ENCODE results near the gene OR52W1.

The OR52W1 gene

DNA sequence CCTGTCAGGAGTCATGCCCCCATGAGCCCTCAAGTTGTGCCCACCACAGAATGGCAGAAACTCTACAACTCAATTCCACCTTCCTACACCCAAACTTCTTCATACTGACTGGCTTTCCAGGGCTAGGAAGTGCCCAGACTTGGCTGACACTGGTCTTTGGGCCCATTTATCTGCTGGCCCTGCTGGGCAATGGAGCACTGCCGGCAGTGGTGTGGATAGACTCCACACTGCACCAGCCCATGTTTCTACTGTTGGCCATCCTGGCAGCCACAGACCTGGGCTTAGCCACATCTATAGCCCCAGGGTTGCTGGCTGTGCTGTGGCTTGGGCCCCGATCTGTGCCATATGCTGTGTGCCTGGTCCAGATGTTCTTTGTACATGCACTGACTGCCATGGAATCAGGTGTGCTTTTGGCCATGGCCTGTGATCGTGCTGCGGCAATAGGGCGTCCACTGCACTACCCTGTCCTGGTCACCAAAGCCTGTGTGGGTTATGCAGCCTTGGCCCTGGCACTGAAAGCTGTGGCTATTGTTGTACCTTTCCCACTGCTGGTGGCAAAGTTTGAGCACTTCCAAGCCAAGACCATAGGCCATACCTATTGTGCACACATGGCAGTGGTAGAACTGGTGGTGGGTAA is at the start of gene OR52W1:
TSS of gene OR52W1 (plus strand) at position 51 of the 637 bp plus-strand sequence. CDS start at position 51, 0 bp downstream.
- ChIA-PET CTCF (no interaction called here), POLR2A (no interaction called here)
- DNase-seq (ENCODE audit: extremely low spot score), result no peak
- TF ChIP-seq BHLHE40 (IDR thresholded peaks at IDR 0.05; ENCODE audit: borderline replicate concordance), result no peak
- no peak for TF ChIP-seq LEF1 (IDR thresholded peaks at IDR 0.05; ENCODE audit: borderline replicate concordance)
- no peak for TF ChIP-seq L3MBTL2 (conservative IDR thresholded peaks at IDR 0.05)
- no peak for TF ChIP-seq FOXA1 (IDR thresholded peaks at IDR 0.05)
- TF ChIP-seq FOXM1 (IDR thresholded peaks at IDR 0.05; ENCODE audit: borderline replicate concordance), result no peak
- TF ChIP-seq HDGF (IDR thresholded peaks at IDR 0.05; ENCODE audit: borderline replicate concordance), result no peak
- no peak for TF ChIP-seq NFRKB (IDR thresholded peaks at IDR 0.05)
- TF ChIP-seq CTBP1 (IDR thresholded peaks at IDR 0.05; ENCODE audit: borderline replicate concordance), result no peak
- no peak for TF ChIP-seq TARDBP (IDR thresholded peaks at IDR 0.05)
- TF ChIP-seq ELF4 (IDR thresholded peaks at IDR 0.05), result no peak
- no peak for TF ChIP-seq ZNF384 (IDR thresholded peaks at IDR 0.05)
- TF ChIP-seq FOXK2 (IDR thresholded peaks at IDR 0.05), result no peak
- TF ChIP-seq, protein P1, sequence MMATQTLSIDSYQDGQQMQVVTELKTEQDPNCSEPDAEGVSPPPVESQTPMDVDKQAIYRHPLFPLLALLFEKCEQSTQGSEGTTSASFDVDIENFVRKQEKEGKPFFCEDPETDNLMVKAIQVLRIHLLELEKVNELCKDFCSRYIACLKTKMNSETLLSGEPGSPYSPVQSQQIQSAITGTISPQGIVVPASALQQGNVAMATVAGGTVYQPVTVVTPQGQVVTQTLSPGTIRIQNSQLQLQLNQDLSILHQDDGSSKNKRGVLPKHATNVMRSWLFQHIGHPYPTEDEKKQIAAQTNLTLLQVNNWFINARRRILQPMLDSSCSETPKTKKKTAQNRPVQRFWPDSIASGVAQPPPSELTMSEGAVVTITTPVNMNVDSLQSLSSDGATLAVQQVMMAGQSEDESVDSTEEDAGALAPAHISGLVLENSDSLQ (IDR thresholded peaks at IDR 0.05), result no peak
- TF ChIP-seq SP1 (IDR thresholded peaks at IDR 0.05), result no peak

DNA sequence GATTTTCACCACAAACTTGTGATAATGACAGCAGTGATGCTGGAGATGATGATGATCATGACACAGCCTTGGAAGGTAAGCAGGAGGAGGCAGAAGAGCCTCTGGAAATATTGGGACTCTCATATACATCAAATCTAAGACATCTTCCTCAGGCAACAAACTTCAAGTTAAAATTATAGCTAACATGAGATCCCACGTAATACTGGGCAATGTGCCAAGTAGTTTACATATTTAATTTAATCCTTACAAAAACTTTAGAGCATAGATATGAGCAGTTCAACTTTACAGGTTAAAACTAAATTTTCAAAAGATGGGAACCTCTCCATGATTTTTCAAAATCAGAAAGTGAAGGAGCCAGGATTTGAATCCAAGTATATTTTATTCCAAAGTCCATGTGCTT is 47.9 kb upstream of the OR52W1 start:
- no peak for DNase-seq (ENCODE audit: extremely low spot score)
- no peak for TF ChIP-seq LEF1 (IDR thresholded peaks at IDR 0.05; ENCODE audit: borderline replicate concordance)
- TF ChIP-seq SUZ12 (IDR thresholded peaks at IDR 0.05), result no peak
- TF ChIP-seq FOXK2 (IDR thresholded peaks at IDR 0.05), result no peak
- TF ChIP-seq SP1 (IDR thresholded peaks at IDR 0.05), result no peak
- POLR2A ChIA-PET, result no interaction called here
- CTCF ChIA-PET, result no interaction called here

DNA sequence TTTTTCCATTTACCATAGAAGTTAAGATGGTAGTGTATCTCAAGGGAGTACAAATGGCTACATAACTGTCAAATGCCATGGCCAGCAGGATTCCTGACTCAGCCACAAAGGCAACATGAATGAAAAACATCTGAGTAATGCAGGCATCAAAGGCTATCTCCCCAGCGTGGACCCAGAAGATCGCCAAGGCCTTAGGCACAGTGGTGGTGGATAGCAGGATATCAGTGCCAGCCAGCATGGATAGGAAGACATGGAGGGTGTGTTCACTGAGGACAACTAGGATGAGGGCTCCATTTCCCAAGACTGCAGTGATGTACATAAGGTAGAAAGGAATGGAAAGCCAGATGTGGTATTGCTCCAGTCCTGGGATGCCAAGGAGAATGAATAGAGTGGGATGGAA is 46.9 kb upstream of the OR52W1 start:
- TF ChIP-seq SUZ12 (IDR thresholded peaks at IDR 0.05) (no peak), ZNF384 (IDR thresholded peaks at IDR 0.05) (no peak), FOXA1 (IDR thresholded peaks at IDR 0.05) (no peak), TARDBP (IDR thresholded peaks at IDR 0.05) (no peak), SP1 (IDR thresholded peaks at IDR 0.05) (no peak), L3MBTL2 (conservative IDR thresholded peaks at IDR 0.05) (no peak), FOXM1 (IDR thresholded peaks at IDR 0.05; ENCODE audit: borderline replicate concordance) (no peak), FOXK2 (IDR thresholded peaks at IDR 0.05) (no peak)
- CTCF ChIA-PET, result no interaction called here
- POLR2A ChIA-PET, result no interaction called here
- no peak for DNase-seq (ENCODE audit: extremely low spot score)

DNA sequence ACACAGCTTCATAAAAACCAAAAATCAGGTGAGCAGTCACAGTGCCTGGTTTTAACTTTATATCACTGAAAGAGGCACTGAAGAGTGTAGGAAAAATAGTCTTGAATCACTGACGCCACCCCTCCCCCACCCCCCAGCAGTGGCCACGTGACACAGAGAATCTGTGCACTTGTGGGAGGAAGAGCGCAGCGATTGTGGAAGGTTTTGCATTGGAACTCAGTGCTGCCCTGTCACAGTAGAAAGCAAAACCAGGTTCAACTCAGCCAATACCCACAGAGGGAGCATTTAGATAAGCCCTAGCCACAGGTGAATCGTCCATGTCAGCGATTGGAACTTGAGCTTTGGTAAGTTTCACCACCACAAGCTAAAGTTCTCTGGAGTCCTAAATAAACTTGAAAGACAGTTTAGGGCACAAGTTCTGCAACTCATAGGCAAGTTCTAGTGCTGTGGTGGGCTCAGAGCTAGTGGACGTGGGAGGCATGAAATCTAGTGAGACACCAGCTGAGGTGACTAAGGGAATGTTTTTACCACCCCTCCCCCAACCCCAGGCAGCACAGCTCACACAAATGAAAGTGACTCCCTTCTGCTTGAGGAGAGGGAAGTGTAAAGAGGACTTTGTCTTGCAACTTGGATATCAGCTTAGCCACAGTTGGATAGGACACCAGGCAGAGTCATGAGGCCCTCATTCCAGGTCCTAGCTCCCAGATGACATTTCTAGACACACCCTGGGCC is 42.2 kb upstream of the OR52W1 start:
- ChIA-PET CTCF (interaction anchor here (0.6 kb wide), 1 partner anchor 109 kb away, joined by 4 read pairs; no protein-coding TSS in a partner anchor), POLR2A (no interaction called here)
- TF ChIP-seq TARDBP (IDR thresholded peaks at IDR 0.05) (no peak), NFRKB (IDR thresholded peaks at IDR 0.05) (no peak), SP1 (IDR thresholded peaks at IDR 0.05) (no peak), CTBP1 (IDR thresholded peaks at IDR 0.05; ENCODE audit: borderline replicate concordance) (no peak), LEF1 (IDR thresholded peaks at IDR 0.05; ENCODE audit: borderline replicate concordance) (no peak), FOXK2 (IDR thresholded peaks at IDR 0.05) (no peak), FOXM1 (IDR thresholded peaks at IDR 0.05; ENCODE audit: borderline replicate concordance) (no peak)
- TF ChIP-seq, protein P1 (IDR thresholded peaks at IDR 0.05), result no peak
- DNase-seq (ENCODE audit: extremely low spot score), result no peak

- DNase-seq (ENCODE audit: extremely low spot score), result no peak
- ChIA-PET CTCF (no interaction called here), POLR2A (no interaction called here)
- TF ChIP-seq NFRKB (IDR thresholded peaks at IDR 0.05), result no peak
- no peak for TF ChIP-seq ZNF384 (IDR thresholded peaks at IDR 0.05)
- no peak for TF ChIP-seq FOXM1 (IDR thresholded peaks at IDR 0.05; ENCODE audit: borderline replicate concordance)
- no peak for TF ChIP-seq SUZ12 (IDR thresholded peaks at IDR 0.05)
- no peak for TF ChIP-seq L3MBTL2 (conservative IDR thresholded peaks at IDR 0.05)
- TF ChIP-seq BHLHE40 (IDR thresholded peaks at IDR 0.05; ENCODE audit: borderline replicate concordance), result no peak
- TF ChIP-seq ELF4 (IDR thresholded peaks at IDR 0.05), result no peak
- TF ChIP-seq FOXK2 (IDR thresholded peaks at IDR 0.05), result no peak
- TF ChIP-seq HDGF (IDR thresholded peaks at IDR 0.05; ENCODE audit: borderline replicate concordance), result no peak
- no peak for TF ChIP-seq ARNT (IDR thresholded peaks at IDR 0.05)
Measured at GRCh38 chr11:6170226-6170625, 28.8 kb upstream of the OR52W1 start, which contains the start of gene OR52B2. Gene OR52B2, minus strand, starts transcription at chr11:6170326. Its CDS starts 0 bp downstream, at chr11:6170326.

- TF ChIP-seq NFRKB (IDR thresholded peaks at IDR 0.05), result no peak
- no peak for TF ChIP-seq CTBP1 (IDR thresholded peaks at IDR 0.05; ENCODE audit: borderline replicate concordance)
- no peak for TF ChIP-seq ZNF384 (IDR thresholded peaks at IDR 0.05)
- no peak for TF ChIP-seq FOXM1 (IDR thresholded peaks at IDR 0.05; ENCODE audit: borderline replicate concordance)
- TF ChIP-seq, protein P1 (IDR thresholded peaks at IDR 0.05), result no peak
- no peak for TF ChIP-seq LEF1 (IDR thresholded peaks at IDR 0.05; ENCODE audit: borderline replicate concordance)
- no peak for TF ChIP-seq FOXK2 (IDR thresholded peaks at IDR 0.05)
- TF ChIP-seq ARNT (IDR thresholded peaks at IDR 0.05), result no peak
- no peak for TF ChIP-seq TARDBP (IDR thresholded peaks at IDR 0.05)
- TF ChIP-seq L3MBTL2 (conservative IDR thresholded peaks at IDR 0.05), result no peak
- TF ChIP-seq BHLHE40 (IDR thresholded peaks at IDR 0.05; ENCODE audit: borderline replicate concordance), result no peak
- no peak for TF ChIP-seq ELF4 (IDR thresholded peaks at IDR 0.05)
- no peak for TF ChIP-seq SP1 (IDR thresholded peaks at IDR 0.05)
- TF ChIP-seq SUZ12 (IDR thresholded peaks at IDR 0.05), result no peak
- DNase-seq (ENCODE audit: extremely low spot score), result no peak
- POLR2A ChIA-PET, result no interaction called here
- CTCF ChIA-PET, result no interaction called here
Measured at GRCh38 chr11:6175440-6175839, 23.6 kb upstream of the OR52W1 start.

All from HEK293T (cell line).